Transverse colon (tissue), 4 donors: ENCODE measurements around the gene ROCK2. TPM values are rescaled to one million over a fixed set of nuclear protein-coding genes. Genes with fewer than 3 reads are reported as not detected.
A peak's percentile ranks its signal among the peaks of the same experiment; 100 is the strongest.

Experiments
- DNase-seq: peaks from one replicate; pipeline ENCODE4 v3.0.0-alpha.2; 2019
- H3K27ac ChIP-seq, 4 donors: fragments of 200-600 bp; sonication (generic); 2 replicates each; pipeline ENCODE4 v1.5.1; 2016 to 2018; ENCODE audit warnings: inconsistent platforms in 4 of 4
- H3K27me3 ChIP-seq: fragments of 200-600 bp; sonication (generic); 2 replicates; pipeline ENCODE4 v1.5.1; 2017; ENCODE audit warnings: inconsistent platforms
- H3K36me3 ChIP-seq, 4 donors: fragments of 200-600 bp; sonication (generic); 2 replicates each; pipeline ENCODE4 v1.5.1; 2017 to 2019; ENCODE audit warnings: inconsistent platforms in 4 of 4
- H3K4me1 ChIP-seq, 4 donors: fragments of 200-600 bp; sonication (generic); 2 replicates each; pipeline ENCODE4 v1.5.1; 2017 to 2020; ENCODE audit warnings: inconsistent platforms in 4 of 4
- H3K4me3 ChIP-seq, 4 donors: fragments of 200-600 bp; sonication (generic); 1 replicate in 1 of 4; 2 replicates in 3 of 4; pipeline versions ENCODE4 v1.5.1 to v1.6.1; 2017 to 2019; ENCODE audit warnings: inconsistent platforms in 4 of 4
- H3K9me3 ChIP-seq, 2 donors: fragments of 200-600 bp; sonication (generic); 2 replicates each; pipeline ENCODE4 v1.5.1; 2017 to 2019; ENCODE audit warnings: inconsistent platforms in 2 of 2
- EP300 ChIP-seq: sonication (generic); formaldehyde crosslinking; IDR thresholded peaks from one replicate; pipeline ENCODE4 v1.6.1; 2017; ENCODE audit warnings: antibody characterized with exemption, low read depth
- POLR2A ChIP-seq: fragments of 450-650 bp; IDR thresholded peaks from one replicate; pipeline ENCODE4 v1.6.1; 2016; ENCODE audit warnings: antibody characterized with exemption, mild to moderate bottlenecking, moderate library complexity
- POLR2AphosphoS5 ChIP-seq, 3 donors: sonication (generic); formaldehyde crosslinking; IDR thresholded peaks; one replicate each; pipeline ENCODE4 v1.6.1; 2016; ENCODE audit warnings: antibody characterized with exemption in 3 of 3
- WGBS, 2 donors: methylation state at CpG; one replicate each; pipeline ENCODE4 v1.1.5; 2018; ENCODE audit warnings: low coverage in 1 of 2; 5-methylcytosine and 5-hydroxymethylcytosine counted together
- in situ Hi-C, 4 donors: fragments of 200-750 bp; cut with MboI; loops; one replicate each; pipeline versions ENCODE4 v1.15.0 to v1.15.1; 2017; ENCODE audit warnings: low sequenced_read_pairs in 3 of 4, low pct_ligation_motif_present in 1 of 4, low pct_unique_long_range_greater_than_20kb in 1 of 4
- intact Hi-C: fragments of 100-400 bp; cut with DNase I; formaldehyde crosslinking; loops from one replicate; pipeline ENCODE4 v1.15.1; 2023; ENCODE audit warnings: low total_unique reads
- total RNA-seq, 4 donors: library from RNA; depleted of rRNA; stranded (reverse); fragments of >200 nt; gene quantifications; one replicate each; pipeline ENCODE4 v1.1.0, GENCODE V29; 2016
- TF ChIP-seq, protein P1 (sequence below), 5 experiments: fragments of 200-600 bp in 3 of 5; fragments of 450-650 bp in 2 of 5; sonication (generic) in 3 of 5; IDR thresholded peaks; 1 replicate in 2 of 5; 2 replicates in 3 of 5; pipeline ENCODE4 v1.5.1; 2016 to 2017; ENCODE audit warnings: antibody characterized with exemption in 5 of 5, inconsistent platforms in 3 of 5, mild to moderate bottlenecking in 2 of 5, moderate library complexity in 1 of 5

The ROCK2 gene
- total RNA-seq, 4 donors from 2014 or later, result 53.9 to 93.0 (median 74.7) TPM

DNA sequence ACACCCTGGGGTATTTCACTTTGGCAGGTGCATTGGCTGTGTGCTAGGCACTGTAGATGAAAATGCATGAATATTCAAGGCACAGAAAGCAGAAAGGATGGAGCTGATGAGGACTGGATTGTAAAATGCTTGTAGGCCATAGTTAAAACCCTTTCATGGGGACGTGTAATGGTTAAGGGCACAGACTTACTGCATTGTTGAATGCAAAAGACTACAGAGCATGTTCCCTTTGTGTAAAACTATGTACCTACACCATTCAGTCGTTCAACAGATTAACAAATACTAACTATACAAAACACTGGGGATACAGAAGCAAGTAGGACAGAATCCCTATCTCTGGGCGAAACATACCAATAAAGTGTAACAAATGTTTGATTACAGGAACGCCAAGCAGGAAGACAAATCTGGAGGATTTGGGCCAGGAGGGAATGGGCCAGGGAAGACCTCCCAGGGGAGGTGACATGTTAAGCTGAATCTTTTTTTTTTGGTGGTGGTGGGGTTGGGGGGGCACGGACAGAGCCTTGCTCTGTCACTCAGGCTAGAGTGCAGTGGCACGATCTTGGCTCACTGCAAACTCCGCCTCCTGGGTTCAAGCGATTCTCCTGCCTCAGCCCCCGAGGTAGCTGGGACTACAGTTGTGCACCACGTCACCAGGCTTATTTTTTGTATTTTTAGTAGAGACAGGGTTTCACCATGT lies 19.6 kb upstream of the ROCK2 start:
- no peak for DNase-seq
- Histone ChIP-seq H3K4me3 (no peak overlapping the region), H3K27ac (no peak overlapping the region), H3K4me1 (peaks cover 3 to 20% (median 13%) of the 10 kb centered on the region in 4 donors), H3K36me3 (no peaks in the 10 kb centered on the region), H3K9me3 (no peaks in the 10 kb centered on the region), H3K27me3 (no peaks in the 10 kb centered on the region)
- 91 to 93% methylated on average over 9 to 10 of the region's 10 CpGs for WGBS, 2 donors
- no peak for TF ChIP-seq EP300
- TF ChIP-seq, protein P1, sequence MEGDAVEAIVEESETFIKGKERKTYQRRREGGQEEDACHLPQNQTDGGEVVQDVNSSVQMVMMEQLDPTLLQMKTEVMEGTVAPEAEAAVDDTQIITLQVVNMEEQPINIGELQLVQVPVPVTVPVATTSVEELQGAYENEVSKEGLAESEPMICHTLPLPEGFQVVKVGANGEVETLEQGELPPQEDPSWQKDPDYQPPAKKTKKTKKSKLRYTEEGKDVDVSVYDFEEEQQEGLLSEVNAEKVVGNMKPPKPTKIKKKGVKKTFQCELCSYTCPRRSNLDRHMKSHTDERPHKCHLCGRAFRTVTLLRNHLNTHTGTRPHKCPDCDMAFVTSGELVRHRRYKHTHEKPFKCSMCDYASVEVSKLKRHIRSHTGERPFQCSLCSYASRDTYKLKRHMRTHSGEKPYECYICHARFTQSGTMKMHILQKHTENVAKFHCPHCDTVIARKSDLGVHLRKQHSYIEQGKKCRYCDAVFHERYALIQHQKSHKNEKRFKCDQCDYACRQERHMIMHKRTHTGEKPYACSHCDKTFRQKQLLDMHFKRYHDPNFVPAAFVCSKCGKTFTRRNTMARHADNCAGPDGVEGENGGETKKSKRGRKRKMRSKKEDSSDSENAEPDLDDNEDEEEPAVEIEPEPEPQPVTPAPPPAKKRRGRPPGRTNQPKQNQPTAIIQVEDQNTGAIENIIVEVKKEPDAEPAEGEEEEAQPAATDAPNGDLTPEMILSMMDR (IDR thresholded peaks at IDR 0.05), result no peak
- no peak for TF ChIP-seq POLR2AphosphoS5 (IDR thresholded peaks at IDR 0.05)
- TF ChIP-seq POLR2A, result no peak
- intact Hi-C loops, result no loop called here
- in situ Hi-C loops, result no loop called here

DNA sequence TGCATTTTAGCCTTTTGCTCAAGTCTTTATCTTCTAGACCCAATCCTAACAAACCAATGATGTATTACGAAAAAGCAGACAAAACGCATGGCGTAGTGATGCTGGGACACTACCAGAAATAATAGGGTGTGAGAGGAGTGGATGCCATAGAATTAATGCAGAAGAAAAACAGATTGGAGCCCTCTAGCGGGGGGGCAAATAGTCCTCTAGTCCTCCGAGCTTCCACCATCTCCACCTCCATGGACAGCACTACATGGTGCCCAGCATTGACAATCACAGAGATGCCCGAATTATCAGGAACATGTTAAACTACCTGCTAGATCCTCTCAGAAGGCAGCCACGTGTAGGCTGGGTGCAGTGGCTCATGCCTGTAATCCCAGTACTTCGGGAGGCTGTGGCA lies 15.4 kb upstream of the ROCK2 start:
- in situ Hi-C loops, result no loop called here
- no peaks in the 10 kb centered on the region for H3K36me3 ChIP-seq
- WGBS, 2 donors, result 84 to 97% methylated on average over 5 to 8 of the region's 8 CpGs

DNA sequence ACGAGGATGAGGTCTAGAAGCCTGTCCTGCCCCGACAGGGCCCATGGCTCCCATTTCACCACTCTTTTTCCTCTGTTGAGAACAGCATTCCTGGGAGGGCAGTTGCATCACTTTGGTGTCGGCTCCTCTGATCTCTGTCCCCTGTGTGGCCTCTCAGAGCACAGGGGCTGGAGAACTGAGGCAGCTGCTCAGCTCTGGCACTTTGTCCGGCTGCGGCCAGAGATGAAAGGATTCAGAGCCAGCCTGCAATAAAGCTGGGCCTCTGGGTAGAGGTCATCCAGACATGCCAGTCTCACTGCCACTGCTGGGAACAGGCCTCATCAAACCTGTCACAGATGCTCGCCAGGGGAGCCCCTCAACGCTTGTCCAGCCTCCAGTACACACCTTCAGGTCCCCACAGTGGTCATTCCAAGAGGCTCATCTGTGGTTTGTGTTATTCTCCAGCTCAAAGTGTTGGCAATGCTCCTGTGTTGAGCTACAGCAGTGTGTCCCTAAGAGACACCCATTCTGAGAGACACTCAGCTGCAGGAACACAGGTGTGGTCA lies 13.1 kb upstream of the ROCK2 start:
- 44 to 53% methylated on average over 2 to 7 of the region's 7 CpGs for WGBS, 2 donors
- Histone ChIP-seq H3K27ac (no peak overlapping the region), H3K4me3 (no peak overlapping the region), H3K27me3 (no peaks in the 10 kb centered on the region), H3K36me3 (no peaks in the 10 kb centered on the region), H3K4me1 (peaks cover 3 to 13% (median 5%) of the 10 kb centered on the region in 4 donors), H3K9me3 (no peaks in the 10 kb centered on the region)
- TF ChIP-seq EP300 (no peak), POLR2AphosphoS5 (IDR thresholded peaks at IDR 0.05) (no peak), POLR2A (no peak)
- peak; percentile 36 for DNase-seq
- intact Hi-C loops (no loop called here), in situ Hi-C loops (no loop called here)

More for the DNA sequence above, 15.4 kb upstream of the ROCK2 start:
- Histone ChIP-seq H3K27ac (no peak overlapping the region), H3K4me1 (peaks cover 3 to 13% (median 5%) of the 10 kb centered on the region in 4 donors), H3K27me3 (no peaks in the 10 kb centered on the region), H3K9me3 (no peaks in the 10 kb centered on the region), H3K4me3 (no peak overlapping the region)
- intact Hi-C loops, result no loop called here
- DNase-seq, result no peak
- TF ChIP-seq POLR2AphosphoS5 (IDR thresholded peaks at IDR 0.05), result no peak
- TF ChIP-seq POLR2A, result no peak
- TF ChIP-seq EP300, result no peak
- TF ChIP-seq, protein P1 (IDR thresholded peaks at IDR 0.05), result no peak

DNA sequence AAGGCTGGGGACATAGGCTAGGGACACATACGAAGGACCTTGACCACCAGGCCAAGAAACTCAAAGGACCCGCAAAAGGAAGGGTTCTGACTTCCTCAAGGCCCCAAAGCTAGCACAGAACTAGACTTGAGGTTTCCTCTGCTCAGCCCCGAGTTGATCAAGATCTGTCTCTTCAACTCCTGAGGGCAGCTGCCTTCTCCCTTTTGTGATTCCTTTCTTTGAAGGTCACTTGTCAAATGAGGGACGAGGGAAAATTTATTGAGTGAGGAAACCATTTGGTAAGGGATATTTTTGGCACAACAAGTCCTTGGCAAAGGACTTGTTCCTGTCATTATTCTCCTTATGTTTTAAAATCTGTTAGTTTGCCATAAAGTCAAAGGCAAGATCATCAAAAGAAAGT lies 12.3 kb upstream of the ROCK2 start:
- in situ Hi-C loops, result no loop called here
- WGBS, 2 donors, result 66 to 71% methylated on average over 3 to 4 of the region's 4 CpGs
- intact Hi-C loops, result no loop called here
- Histone ChIP-seq H3K4me3 (no peak overlapping the region), H3K27me3 (no peaks in the 10 kb centered on the region), H3K27ac (no peak overlapping the region), H3K4me1 (peaks cover 3 to 13% (median 5%) of the 10 kb centered on the region in 4 donors), H3K9me3 (no peaks in the 10 kb centered on the region), H3K36me3 (no peaks in the 10 kb centered on the region)
- DNase-seq, result no peak
- no peak for TF ChIP-seq POLR2A
- TF ChIP-seq, protein P1 (IDR thresholded peaks at IDR 0.05), result no peak
